Measurements from ENCODE around the gene SLC22A15.
A peak's percentile ranks its signal among the peaks of the same experiment; 100 is the strongest.
"Not testable (repeated sequence)": the region's sequence is repeated elsewhere in the genome, so short reads cannot be mapped to it uniquely, and the experiment has no call there.

SLC22A15 gene

DNA sequence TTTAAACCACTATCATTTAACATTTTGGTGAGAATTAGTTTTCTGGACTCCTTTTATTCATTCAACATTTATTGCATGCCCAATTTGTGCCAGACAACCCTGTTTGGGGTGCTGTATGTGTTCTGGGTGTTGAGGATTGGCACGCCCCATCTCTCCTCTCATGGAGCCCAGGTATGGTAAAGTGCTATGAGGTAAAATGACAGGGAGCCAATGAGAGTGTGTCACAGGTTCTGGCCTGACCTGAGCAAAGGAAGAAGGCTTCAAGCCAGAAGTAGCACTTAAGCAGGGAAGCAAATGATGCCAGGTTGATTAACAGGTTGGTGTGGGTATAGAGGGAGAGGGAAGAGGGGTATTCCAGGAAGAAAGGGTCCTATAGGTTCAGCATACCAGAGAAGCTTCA lies 21.1 kb upstream of the SLC22A15 start:
- TF ChIP-seq MYC (IDR thresholded peaks at IDR 0.05; ENCODE audit: low read depth, low read length) (no peak), POLR2A (IDR thresholded peaks at IDR 0.05; ENCODE audit: extremely low read depth, insufficient read length) (no peak)
- TF ChIP-seq, protein P1, sequence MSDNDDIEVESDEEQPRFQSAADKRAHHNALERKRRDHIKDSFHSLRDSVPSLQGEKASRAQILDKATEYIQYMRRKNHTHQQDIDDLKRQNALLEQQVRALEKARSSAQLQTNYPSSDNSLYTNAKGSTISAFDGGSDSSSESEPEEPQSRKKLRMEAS (IDR thresholded peaks at IDR 0.05; ENCODE audit: low read depth, low read length), result no peak
- TF ChIP-seq, protein P2, sequence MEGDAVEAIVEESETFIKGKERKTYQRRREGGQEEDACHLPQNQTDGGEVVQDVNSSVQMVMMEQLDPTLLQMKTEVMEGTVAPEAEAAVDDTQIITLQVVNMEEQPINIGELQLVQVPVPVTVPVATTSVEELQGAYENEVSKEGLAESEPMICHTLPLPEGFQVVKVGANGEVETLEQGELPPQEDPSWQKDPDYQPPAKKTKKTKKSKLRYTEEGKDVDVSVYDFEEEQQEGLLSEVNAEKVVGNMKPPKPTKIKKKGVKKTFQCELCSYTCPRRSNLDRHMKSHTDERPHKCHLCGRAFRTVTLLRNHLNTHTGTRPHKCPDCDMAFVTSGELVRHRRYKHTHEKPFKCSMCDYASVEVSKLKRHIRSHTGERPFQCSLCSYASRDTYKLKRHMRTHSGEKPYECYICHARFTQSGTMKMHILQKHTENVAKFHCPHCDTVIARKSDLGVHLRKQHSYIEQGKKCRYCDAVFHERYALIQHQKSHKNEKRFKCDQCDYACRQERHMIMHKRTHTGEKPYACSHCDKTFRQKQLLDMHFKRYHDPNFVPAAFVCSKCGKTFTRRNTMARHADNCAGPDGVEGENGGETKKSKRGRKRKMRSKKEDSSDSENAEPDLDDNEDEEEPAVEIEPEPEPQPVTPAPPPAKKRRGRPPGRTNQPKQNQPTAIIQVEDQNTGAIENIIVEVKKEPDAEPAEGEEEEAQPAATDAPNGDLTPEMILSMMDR (IDR thresholded peaks at IDR 0.05; ENCODE audit: low read depth, low read length), result no peak
- no peak for DNase-seq (ENCODE audit: low read depth)
- no peak overlapping the region for H3K4me3 ChIP-seq (ENCODE audit: low read depth, low read length)

DNA sequence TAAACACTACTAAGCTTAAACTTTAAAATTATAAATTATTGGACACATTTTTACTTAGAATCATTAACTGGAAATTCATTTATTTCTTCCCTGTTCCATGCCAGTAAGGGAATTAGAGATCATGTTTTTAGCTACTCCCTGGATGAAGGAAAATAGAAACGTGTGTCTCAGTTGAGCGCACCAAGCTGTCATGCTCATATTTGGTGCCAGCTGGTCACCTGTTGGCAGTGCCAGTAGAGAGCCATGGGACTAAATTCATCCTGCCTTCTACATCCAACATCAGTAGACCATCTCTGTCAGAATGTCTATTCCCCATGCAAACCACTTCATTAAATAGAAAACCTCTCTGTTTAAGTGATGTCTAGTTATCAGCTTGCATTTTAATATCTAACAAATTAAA lies 17.4 kb upstream of the SLC22A15 start:
- TF ChIP-seq, protein P2 (IDR thresholded peaks at IDR 0.05; ENCODE audit: low read depth, low read length), result no peak

DNA sequence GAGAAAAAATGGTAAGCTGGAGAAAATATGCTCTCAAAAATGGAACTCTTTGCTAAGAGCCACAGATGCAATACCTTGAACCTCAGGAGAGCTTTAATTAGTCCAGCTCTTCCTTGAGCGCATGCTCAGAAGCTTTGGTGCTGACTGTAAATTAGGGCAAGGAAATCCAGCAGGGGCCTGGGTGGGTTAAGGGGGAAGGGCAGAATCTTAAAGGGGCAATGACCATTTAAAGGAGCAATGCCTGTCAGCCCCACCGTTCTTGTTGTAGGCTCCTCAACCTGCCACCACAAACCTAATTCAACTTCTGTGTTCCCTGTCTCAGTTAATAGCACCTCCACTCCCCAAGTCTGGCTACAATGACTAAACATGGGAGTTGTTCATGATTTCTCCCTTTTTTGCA lies 6.8 kb upstream of the SLC22A15 start:
- DNase-seq (ENCODE audit: low read depth), result peak; percentile 86
- TF ChIP-seq, protein P2 (IDR thresholded peaks at IDR 0.05; ENCODE audit: low read depth, low read length), result no peak
- TF ChIP-seq, protein P1 (IDR thresholded peaks at IDR 0.05; ENCODE audit: low read depth, low read length), result 0 out of 2 replicates have a peak, but pooled peaks have one; percentile 5
- TF ChIP-seq POLR2A (IDR thresholded peaks at IDR 0.05; ENCODE audit: extremely low read depth, insufficient read length) (no peak), MYC (IDR thresholded peaks at IDR 0.05; ENCODE audit: low read depth, low read length) (0 out of 2 replicates have a peak, but pooled peaks have one; percentile 42)
- H3K4me3 ChIP-seq (ENCODE audit: low read depth, low read length), result no peak overlapping the region

More for the DNA sequence above, 17.4 kb upstream of the SLC22A15 start:
- no peak overlapping the region for H3K4me3 ChIP-seq (ENCODE audit: low read depth, low read length)
- no peak for DNase-seq (ENCODE audit: low read depth)

DNA sequence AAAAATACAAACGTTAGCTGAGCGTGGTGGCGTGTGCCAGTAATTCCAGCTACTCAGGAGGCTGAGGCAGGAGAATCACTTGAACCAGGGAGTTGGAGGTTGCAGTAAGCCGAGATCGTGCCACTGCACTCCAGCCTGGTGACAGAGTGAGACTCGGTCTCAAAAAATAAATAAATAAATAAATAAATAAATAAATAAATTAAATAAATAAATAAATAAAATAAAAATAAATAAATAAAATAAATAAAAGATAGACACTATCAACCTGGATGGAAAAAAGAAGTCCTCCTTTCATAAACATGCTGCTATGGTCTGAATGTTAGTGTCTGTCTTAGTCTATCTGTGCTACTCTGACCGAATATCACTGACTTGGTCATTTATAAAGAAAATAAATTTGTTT lies 4.5 kb upstream of the SLC22A15 start:
- not testable (repeated sequence) for DNase-seq (ENCODE audit: low read depth); H3K4me3 ChIP-seq (ENCODE audit: low read depth, low read length)

DNA sequence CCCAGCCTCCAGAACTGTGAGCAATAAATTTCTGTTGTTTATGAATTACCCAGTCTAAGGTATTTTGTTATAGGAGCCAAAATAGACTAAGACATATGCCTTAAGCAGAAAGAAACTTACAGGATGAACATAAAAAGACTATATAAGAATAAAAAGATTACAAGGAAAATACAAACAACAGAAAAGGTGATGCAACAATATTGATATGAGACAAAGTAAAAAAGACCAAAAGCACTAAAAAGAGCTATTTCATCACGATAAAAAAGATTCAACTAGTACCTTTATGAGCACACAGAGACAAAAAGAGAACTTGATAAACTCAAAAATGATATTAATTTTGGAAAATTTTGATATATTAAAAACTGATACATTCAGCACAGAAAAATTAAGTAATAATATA lies 3.2 kb upstream of the SLC22A15 start:
- no peak for DNase-seq (ENCODE audit: low read depth)
- H3K4me3 ChIP-seq (ENCODE audit: low read depth, low read length), result no peak overlapping the region
- TF ChIP-seq, protein P1 (IDR thresholded peaks at IDR 0.05; ENCODE audit: low read depth, low read length), result no peak
- TF ChIP-seq POLR2A (IDR thresholded peaks at IDR 0.05; ENCODE audit: extremely low read depth, insufficient read length), result no peak
- no peak for TF ChIP-seq MYC (IDR thresholded peaks at IDR 0.05; ENCODE audit: low read depth, low read length)
- TF ChIP-seq, protein P2 (IDR thresholded peaks at IDR 0.05; ENCODE audit: low read depth, low read length), result no peak

DNA sequence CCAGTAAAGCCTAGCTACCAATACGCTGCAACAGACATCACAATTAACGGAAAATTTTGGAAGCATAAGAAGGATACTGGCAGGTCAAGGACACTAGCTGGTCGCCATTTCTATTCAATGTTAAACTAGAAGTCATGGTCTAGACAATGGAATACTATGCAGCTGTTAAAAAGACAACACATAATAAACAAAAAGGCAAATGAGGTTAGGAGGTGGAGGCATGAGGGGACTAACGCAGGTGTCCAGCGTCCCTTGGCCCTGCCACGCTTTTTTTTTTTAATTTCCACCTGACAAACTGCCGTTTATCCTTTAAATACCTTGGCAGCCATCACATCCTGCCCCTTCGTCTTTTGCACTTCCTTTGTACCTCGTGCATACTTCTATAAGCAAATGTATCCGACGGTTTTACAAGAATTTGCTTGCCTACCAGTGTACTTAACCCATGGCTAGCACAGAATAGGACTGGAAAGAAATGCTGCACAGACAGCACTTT lies 698 bp upstream of the SLC22A15 start:
- TF ChIP-seq POLR2A (IDR thresholded peaks at IDR 0.05; ENCODE audit: extremely low read depth, insufficient read length) (no peak), MYC (IDR thresholded peaks at IDR 0.05; ENCODE audit: low read depth, low read length) (no peak)
- TF ChIP-seq, protein P2 (IDR thresholded peaks at IDR 0.05; ENCODE audit: low read depth, low read length), result peak; percentile 1
- peak overlapping the region; percentile 81 for H3K4me3 ChIP-seq (ENCODE audit: low read depth, low read length)
- DNase-seq (ENCODE audit: low read depth), result no peak
